SK-N-SH (cell line): Measurements from ENCODE around the gene SYT17. TPM values are rescaled to one million over a fixed set of nuclear protein-coding genes. Genes with fewer than 3 reads are reported as not detected.
A peak's percentile ranks its signal among the peaks of the same experiment; 100 is the strongest.

Experiments
- CTCF ChIA-PET: fragments of 300-600, 350-600 bp; formaldehyde crosslinking; extraction: SDS; loops from one replicate; lab custom pipeline; 2021; lab: Yijun Ruan, JAX
- POLR2A ChIA-PET: fragments of 350-600 bp; sonication (Branson Sonifier 250); formaldehyde crosslinking; extraction: SDS; loops from one replicate; lab custom pipeline; 2020; ENCODE audit warnings: antibody characterized with exemption, inconsistent platforms; lab: Yijun Ruan, JAX
- DNase-seq: peaks from one replicate; pipeline ENCODE4 v3.0.0; 2012
- H2AFZ ChIP-seq: fragments of 200-600 bp; sonication (generic); 2 replicates; pipeline ENCODE4 v1.8.1; 2016; ENCODE audit warnings: antibody characterized with exemption, mild to moderate bottlenecking, low read depth
- H3F3A ChIP-seq: fragments of 200-600 bp; sonication (generic); replicated peaks from 2 replicates; pipeline ENCODE3; 2016; ENCODE audit warnings: antibody characterized with exemption, mild to moderate bottlenecking; ENCODE audit not compliant: insufficient read depth
- H3K27ac ChIP-seq, 2 experiments: fragments of 200-500 bp in 1 of 2; fragments of 200-600 bp in 1 of 2; sonication (Bioruptor generic) in 1 of 2; sonication (generic), shearing (Covaris generic) in 1 of 2; 2 replicates each; pipeline versions ENCODE4 v1.5.1 to v1.6.1; 2014 to 2016; ENCODE audit warnings: low read depth in 2 of 2, inconsistent platforms in 1 of 2, low read length in 1 of 2, mild to moderate bottlenecking in 1 of 2, mixed read lengths in 1 of 2
- H3K27me3 ChIP-seq: fragments of 200-600 bp; sonication (generic), shearing (Covaris generic); 2 replicates; pipeline ENCODE4 v1.6.1; 2016; ENCODE audit warnings: mixed run types; ENCODE audit not compliant: insufficient read depth
- H3K36me3 ChIP-seq, 2 experiments: fragments of 200-500 bp in 1 of 2; fragments of 200-600 bp in 1 of 2; sonication (Bioruptor generic) in 1 of 2; sonication (generic) in 1 of 2; replicated peaks in 1 of 2; 2 replicates each; pipeline versions ENCODE3 to v1.5.1; 2014 to 2016; ENCODE audit warnings: low read length in 1 of 2, mild to moderate bottlenecking in 1 of 2; ENCODE audit not compliant: insufficient read depth in 2 of 2, control insufficient read depth in 1 of 2
- H3K4me1 ChIP-seq, 2 experiments: fragments of 200-500 bp in 1 of 2; fragments of 200-600 bp in 1 of 2; sonication (Bioruptor generic) in 1 of 2; sonication (generic), shearing (Covaris generic) in 1 of 2; 2 replicates each; pipeline versions ENCODE4 v1.5.1 to v1.6.1; 2014 to 2016; ENCODE audit warnings: low read depth in 1 of 2, low read length in 1 of 2, mixed run types in 1 of 2; ENCODE audit not compliant: insufficient read depth in 2 of 2, control insufficient read depth in 1 of 2
- H3K4me2 ChIP-seq: fragments of 200-600 bp; sonication (generic), shearing (Covaris generic); 2 replicates; pipeline ENCODE4 v1.6.1; 2017; ENCODE audit warnings: mixed run types
- H3K4me3 ChIP-seq, 2 experiments: fragments of 200-500 bp in 1 of 2; fragments of 200-600 bp in 1 of 2; sonication (Bioruptor generic) in 1 of 2; sonication (generic), shearing (Covaris generic) in 1 of 2; 2 replicates each; pipeline versions ENCODE4 v1.5.1 to v1.8.1; 2014 to 2016; ENCODE audit warnings: low read depth in 2 of 2, inconsistent platforms in 1 of 2, low read length in 1 of 2, mild to moderate bottlenecking in 1 of 2, mixed read lengths in 1 of 2, moderate library complexity in 1 of 2
- H3K79me2 ChIP-seq: fragments of 200-600 bp; sonication (generic); 2 replicates; pipeline ENCODE4 v1.8.1; 2017; ENCODE audit warnings: mild to moderate bottlenecking; ENCODE audit not compliant: insufficient read depth
- H3K9ac ChIP-seq: fragments of 200-600 bp; sonication (generic); 2 replicates; pipeline ENCODE4 v1.6.1; 2017; ENCODE audit warnings: mixed run types
- H3K9me2 ChIP-seq: fragments of 200-600 bp; sonication (generic); 2 replicates; pipeline ENCODE4 v1.6.1; 2017; ENCODE audit warnings: mixed run types
- H3K9me3 ChIP-seq: fragments of 200-600 bp; sonication (generic); 2 replicates; pipeline ENCODE4 v1.6.1; 2017; ENCODE audit warnings: mixed run types, mild to moderate bottlenecking, moderate library complexity
- H4K20me1 ChIP-seq: fragments of 200-600 bp; sonication (generic); 2 replicates; pipeline ENCODE4 v1.6.1; 2017; ENCODE audit warnings: mild to moderate bottlenecking, mixed run types; ENCODE audit not compliant: insufficient read depth
- EP300 ChIP-seq, 2 experiments: IDR thresholded peaks; 2 replicates each; pipeline versions ENCODE4 v1.4.0 to v1.6.1; 2012; ENCODE audit warnings: borderline replicate concordance in 1 of 2, low read depth in 1 of 2, low read length in 1 of 2
- FOXM1 ChIP-seq: IDR thresholded peaks from 2 replicates; pipeline ENCODE4 v1.4.0; 2012; ENCODE audit warnings: low read depth, mild to moderate bottlenecking
- GABPA ChIP-seq: IDR thresholded peaks from 2 replicates; pipeline ENCODE4 v1.4.0; 2012; ENCODE audit warnings: low read depth, mild to moderate bottlenecking
- IRF3 ChIP-seq: fragments of 150-350 bp; IDR thresholded peaks from 2 replicates; pipeline ENCODE4 v1.6.1; 2016; ENCODE audit warnings: mild to moderate bottlenecking, low read depth, low read length
- JUND ChIP-seq: IDR thresholded peaks from 2 replicates; pipeline ENCODE4 v1.4.0; 2012
- MEF2A ChIP-seq: IDR thresholded peaks from 2 replicates; pipeline ENCODE4 v1.4.0; 2012; ENCODE audit warnings: low read depth, borderline replicate concordance
- MXI1 ChIP-seq: IDR thresholded peaks from 2 replicates; pipeline ENCODE4 v1.6.1; 2012; ENCODE audit warnings: mild to moderate bottlenecking, low read depth, low read length, improper control_type of control experiment
- NRF1 ChIP-seq: IDR thresholded peaks from 2 replicates; pipeline ENCODE4 v1.6.1; 2012; ENCODE audit warnings: low read depth, mild to moderate bottlenecking, low read length
- POLR2AphosphoS5 ChIP-seq: IDR thresholded peaks from 2 replicates; pipeline ENCODE4 v1.6.1; 2012; ENCODE audit warnings: low read depth, low read length
- RXRA ChIP-seq: IDR thresholded peaks from 2 replicates; pipeline ENCODE4 v1.4.0; 2012; ENCODE audit warnings: low read depth, mild to moderate bottlenecking, borderline replicate concordance
- SMC3 ChIP-seq: IDR thresholded peaks from 2 replicates; pipeline ENCODE4 v1.6.1; 2012; ENCODE audit warnings: low read depth, low read length, improper control_type of control experiment
- TCF12 ChIP-seq: IDR thresholded peaks from 2 replicates; pipeline ENCODE4 v1.4.0; 2012
- TEAD4 ChIP-seq: IDR thresholded peaks from 2 replicates; pipeline ENCODE4 v1.4.0; 2012; ENCODE audit warnings: mild to moderate bottlenecking, borderline replicate concordance; ENCODE audit not compliant: insufficient read depth
- USF1 ChIP-seq: IDR thresholded peaks from 2 replicates; pipeline ENCODE4 v1.4.0; 2012; ENCODE audit warnings: low read depth, borderline replicate concordance
- USF2 ChIP-seq: fragments of 150-350 bp; IDR thresholded peaks from 2 replicates; pipeline ENCODE4 v1.6.1; 2017; ENCODE audit warnings: antibody characterized with exemption, low read length, low read depth, borderline replicate concordance
- ZBTB33 ChIP-seq: IDR thresholded peaks from 2 replicates; pipeline ENCODE4 v1.4.0; 2012; ENCODE audit warnings: low read depth, borderline replicate concordance
- WGBS: methylation state at CpG from one replicate; pipeline ENCODE4 v1.1.6; 2017; ENCODE audit warnings: low lambda C conversion rate; 5-methylcytosine and 5-hydroxymethylcytosine counted together
- polyA plus RNA-seq, 3 experiments: library from polyadenylated mRNA; depleted of rRNA; stranded (reverse); fragments of >200 nt; gene quantifications; 2 replicates each; pipeline ENCODE4 v1.2.3, GENCODE V29; 2012

SYT17 gene
- polyA plus RNA-seq, 1 of the 3 experiments (the other 2 are of a cell fraction), result 0.21 TPM

GRCh38 chr16:19119564-19119963 lies 48.5 kb upstream of the SYT17 start:
- Histone ChIP-seq H4K20me1 (0 out of 2 replicates have a peak, but pooled peaks cover 5% of the 10 kb centered on the region), H3F3A (peaks cover 32% of the 10 kb centered on the region), H3K4me1 (peaks cover 5 to 39% of the 10 kb centered on the region in 2 experiments; a peak in 3 of 4 replicates), H3K4me3 (peak overlapping the region; percentile 40 to 66; a peak in 3 of 4 replicates), H3K27ac (peak overlapping the region; percentile 81 to 94; a peak in 3 of 4 replicates), H3K9me2 (no peaks in the 10 kb centered on the region), H3K9me3 (no peaks in the 10 kb centered on the region), H3K9ac (peak overlapping the region; percentile 68), H2AFZ (0 out of 2 replicates have a peak overlapping the region, but pooled peaks have one; percentile 48), H3K4me2 (peak overlapping the region; percentile 80), H3K27me3 (no peaks in the 10 kb centered on the region), H3K79me2 (peaks cover 61% of the 10 kb centered on the region), H3K36me3 (peaks cover 11 to 21% of the 10 kb centered on the region in 2 experiments)
- POLR2A ChIA-PET, result interaction anchor here (0.6 kb wide), 1 partner anchor 270 kb away, joined by 3 read pairs; no protein-coding TSS in a partner anchor
- no peak for DNase-seq
- WGBS, result 52% methylated on average over 5 of the region's 5 CpGs
- TF ChIP-seq USF1 (no peak), JUND (no peak), USF2 (no peak), EP300 (IDR thresholded peaks at IDR 0.05; ENCODE audit: borderline replicate concordance in 1 of 2, low read depth in 1 of 2, low read length in 1 of 2) (no peak), TCF12 (no peak)
- TF ChIP-seq, all 33 proteins: peak for 0
- CTCF ChIA-PET, result interaction anchor here (0.9 to 1.6 kb wide), 2 partner anchors 34 to 47 kb away, joined by 3 to 5 read pairs; no protein-coding TSS in a partner anchor

- Histone ChIP-seq H3K4me2 (no peak overlapping the region), H3F3A (peaks cover 19% of the 10 kb centered on the region), H3K4me1 (peaks cover 0 to 13% of the 10 kb centered on the region in 2 experiments; a peak in 1 of 4 replicates)
- no peak for DNase-seq
- TF ChIP-seq FOXM1, result no peak
- TF ChIP-seq ZBTB33, result no peak
- TF ChIP-seq MXI1, result no peak
- TF ChIP-seq RXRA, result no peak
- no peak for TF ChIP-seq TEAD4
- no peak for TF ChIP-seq MEF2A
- TF ChIP-seq IRF3, result no peak
- no peak for TF ChIP-seq POLR2AphosphoS5
- TF ChIP-seq EP300 (IDR thresholded peaks at IDR 0.05; ENCODE audit: borderline replicate concordance in 1 of 2, low read depth in 1 of 2, low read length in 1 of 2), result no peak
- no peak for TF ChIP-seq SMC3
- TF ChIP-seq NRF1, result no peak
- no peak for TF ChIP-seq USF2
- TF ChIP-seq GABPA, result no peak
- TF ChIP-seq, all 33 proteins: peak for 0
- 82% methylated on average over 6 of the region's 6 CpGs for WGBS
- Histone ChIP-seq H3K9ac (no peak overlapping the region), H3K79me2 (peaks cover 28% of the 10 kb centered on the region), H3K4me3 (no peak overlapping the region), H3K9me3 (0 out of 2 replicates have a peak, but pooled peaks cover 3% of the 10 kb centered on the region), H3K9me2 (no peaks in the 10 kb centered on the region), H2AFZ (no peak overlapping the region), H3K27ac (no peak overlapping the region), H3K27me3 (no peaks in the 10 kb centered on the region), H3K36me3 (peaks cover 2 to 10% of the 10 kb centered on the region in 2 experiments), H4K20me1 (no peaks in the 10 kb centered on the region)
- ChIA-PET CTCF (interaction anchor here (1.2 kb wide), 1 partner anchor 37 kb away, joined by 3 read pairs; no protein-coding TSS in a partner anchor), POLR2A (interaction anchor here (0.8 to 1.0 kb wide), 2 partner anchors 10 to 12 kb away, joined by 3 read pairs; partner anchors contain the start of gene ITPRIPL2)
Observed at GRCh38 chr16:19123535-19124178, 44.4 kb upstream of the SYT17 start.
